Peyer's patch (tissue), 4 donors: ENCODE data around the gene PRDM5. TPM values are rescaled to one million over a fixed set of nuclear protein-coding genes. Genes with fewer than 3 reads are reported as not detected.
"Not testable (repeated sequence)": the region's sequence is repeated elsewhere in the genome, so short reads cannot be mapped to it uniquely, and the experiment has no call there.

Source experiments
- DNase-seq, 3 donors: peaks; one replicate each; pipeline ENCODE4 v3.0.0-alpha.2; 2017 to 2019
- H3K27ac ChIP-seq, 4 donors: fragments of 200-600 bp; sonication (generic); one replicate each; pipeline ENCODE4 v1.5.1; 2016 to 2019
- H3K27me3 ChIP-seq, 2 donors: fragments of 200-600 bp; sonication (generic); one replicate each; pipeline ENCODE4 v1.5.1; 2019
- H3K36me3 ChIP-seq, 3 donors: fragments of 200-600 bp; sonication (generic); one replicate each; pipeline ENCODE4 v1.5.1; 2016 to 2019
- H3K4me1 ChIP-seq, 4 donors: fragments of 200-600 bp; sonication (generic); one replicate each; pipeline ENCODE4 v1.5.1; 2016 to 2019
- H3K4me3 ChIP-seq, 4 donors: fragments of 200-600 bp; sonication (generic); 1 replicate in 3 of 4; 2 replicates in 1 of 4; pipeline ENCODE4 v1.5.1; 2016 to 2019; ENCODE audit warnings: mild to moderate bottlenecking in 1 of 4
- H3K9me3 ChIP-seq, 4 donors: fragments of 200-600 bp; sonication (generic); one replicate each; pipeline ENCODE4 v1.5.1; 2016 to 2019; ENCODE audit warnings: mild to moderate bottlenecking in 1 of 4
- CTCF ChIP-seq, 6 experiments: fragments of 450-650 bp in 4 of 6; fragments of 200-600 bp in 2 of 6; sonication (generic) in 1 of 6; IDR thresholded peaks; one replicate each; pipeline ENCODE4 v1.5.1; 2017 to 2019; ENCODE audit warnings: antibody characterized with exemption in 6 of 6, mild to moderate bottlenecking in 3 of 6, moderate library complexity in 1 of 6
- POLR2A ChIP-seq, 2 donors: fragments of 450-650 bp; IDR thresholded peaks; one replicate each; pipeline ENCODE4 v1.5.1; 2017; ENCODE audit warnings: antibody characterized with exemption in 2 of 2, mild to moderate bottlenecking in 2 of 2, moderate library complexity in 2 of 2
- small RNA-seq, 2 donors: library from RNA; depleted of rRNA; stranded (forward); fragments of <200 nt; gene quantifications; one replicate each; pipeline ENCODE3, GENCODE V24; 2016
- total RNA-seq, 4 donors: library from RNA; depleted of rRNA; stranded (reverse); fragments of >200 nt; gene quantifications; one replicate each; pipeline ENCODE4 v1.1.0, GENCODE V29; 2016

The PRDM5 gene
- total RNA-seq, 4 donors from 2014 or later = 3.9 to 9.9 (median 5.3) TPM

DNA sequence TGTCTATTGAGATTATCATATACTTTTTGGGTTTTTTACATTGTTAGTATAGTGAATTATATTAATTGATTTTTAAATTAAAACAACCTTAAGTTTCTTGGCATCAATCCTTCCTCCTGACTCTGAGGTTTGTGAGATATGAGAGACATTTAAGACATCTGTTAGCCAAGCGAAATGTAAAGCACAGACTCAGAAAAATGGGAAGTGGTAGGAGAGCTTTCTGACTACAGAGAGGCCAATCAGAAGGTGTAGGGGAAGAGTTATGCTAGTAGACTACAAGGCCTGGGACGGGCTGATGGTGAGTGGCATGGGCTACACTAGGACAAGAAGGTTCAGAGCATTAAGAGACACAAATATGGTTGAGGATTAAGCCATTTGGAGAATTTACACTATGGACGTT, 255.4 kb downstream of the PRDM5 start:
- no peak for TF ChIP-seq POLR2A (IDR thresholded peaks at IDR 0.05)
- no peak for TF ChIP-seq CTCF (IDR thresholded peaks at IDR 0.05)
- Histone ChIP-seq H3K4me1 (no peaks in the 10 kb centered on the region), H3K4me3 (no peak overlapping the region), H3K36me3 (no peaks in the 10 kb centered on the region), H3K27ac (no peak overlapping the region), H3K9me3 (no peaks in the 10 kb centered on the region), H3K27me3 (no peaks in the 10 kb centered on the region)
- DNase-seq = no peak

DNA sequence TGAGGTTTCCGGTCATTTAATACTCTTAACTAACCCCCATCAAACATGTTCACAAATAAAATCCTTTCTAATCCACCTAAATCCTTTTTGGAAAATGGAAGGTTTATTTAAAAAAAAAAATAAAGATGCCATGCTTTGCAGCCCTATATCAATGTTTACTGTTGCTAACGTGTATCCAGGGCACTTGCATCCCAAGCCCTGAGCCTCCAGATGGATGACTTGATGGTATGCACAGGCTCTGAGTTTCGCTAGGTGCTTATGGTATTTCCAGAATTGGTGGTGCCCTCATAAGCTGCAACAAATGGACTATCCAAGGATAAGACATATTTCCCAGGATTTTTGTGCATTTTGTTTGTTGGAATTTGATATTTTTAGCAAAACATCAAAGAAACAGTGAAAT, 257.7 kb downstream of the PRDM5 start:
- H3K4me1 ChIP-seq = no peaks in the 10 kb centered on the region
- DNase-seq = no peak
- H3K27ac ChIP-seq = no peak overlapping the region
- no peak overlapping the region for H3K4me3 ChIP-seq
- no peak for TF ChIP-seq CTCF (IDR thresholded peaks at IDR 0.05)
- no peaks in the 10 kb centered on the region for H3K9me3 ChIP-seq
- H3K27me3 ChIP-seq = no peaks in the 10 kb centered on the region
- no peaks in the 10 kb centered on the region for H3K36me3 ChIP-seq

DNA sequence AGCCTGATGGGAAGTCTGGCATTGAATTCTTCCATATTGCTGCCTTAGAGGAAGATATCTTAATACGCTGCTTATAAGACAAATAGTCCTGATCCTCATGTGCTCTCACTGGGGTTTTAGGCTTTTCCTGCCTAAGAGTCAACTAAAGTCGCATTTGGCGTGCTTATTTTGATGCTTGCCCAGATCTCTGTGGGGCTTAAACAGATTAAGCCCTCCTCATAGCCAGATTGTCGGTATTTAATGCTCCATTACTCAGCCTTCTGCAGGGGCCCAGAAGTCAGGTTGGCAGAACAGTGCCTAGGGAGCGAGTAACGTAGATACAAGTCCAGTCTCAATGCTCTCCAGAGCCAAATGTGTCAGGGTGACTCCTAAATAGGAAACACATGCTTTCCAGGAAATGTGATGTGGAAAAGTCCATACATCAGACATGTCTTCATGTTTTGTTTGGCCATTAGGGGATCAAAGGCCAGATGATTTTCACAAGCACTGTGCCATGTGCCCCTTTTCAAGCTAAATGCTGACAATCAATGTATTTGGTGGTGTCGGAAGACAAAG, 262.8 kb downstream of the PRDM5 start:
- no peak overlapping the region for H3K4me3 ChIP-seq
- H3K9me3 ChIP-seq = no peaks in the 10 kb centered on the region
- no peak for TF ChIP-seq POLR2A (IDR thresholded peaks at IDR 0.05)
- no peak overlapping the region for H3K27ac ChIP-seq
- no peaks in the 10 kb centered on the region for H3K27me3 ChIP-seq
- no peak for DNase-seq
- H3K36me3 ChIP-seq = no peaks in the 10 kb centered on the region
- no peaks in the 10 kb centered on the region for H3K4me1 ChIP-seq

- H3K27ac ChIP-seq = no peak overlapping the region
- no peak for DNase-seq
- TF ChIP-seq CTCF (IDR thresholded peaks at IDR 0.05) (no peak), POLR2A (IDR thresholded peaks at IDR 0.05) (no peak)
Measured at GRCh38 chr4:120658772-120659171, 263.8 kb downstream of the PRDM5 start.

GRCh38 chr4:120653804-120654573, 268.5 kb downstream of the PRDM5 start:
- no peaks in the 10 kb centered on the region for H3K4me1 ChIP-seq
- no peak for DNase-seq
- H3K36me3 ChIP-seq = no peaks in the 10 kb centered on the region
- no peaks in the 10 kb centered on the region for H3K9me3 ChIP-seq
- H3K4me3 ChIP-seq = no peak overlapping the region
- H3K27ac ChIP-seq = no peak overlapping the region
- TF ChIP-seq POLR2A (IDR thresholded peaks at IDR 0.05) = no peak
- TF ChIP-seq CTCF (IDR thresholded peaks at IDR 0.05) = no peak
- H3K27me3 ChIP-seq = no peaks in the 10 kb centered on the region

More at GRCh38 chr4:120658772-120659171, 263.8 kb downstream of the PRDM5 start:
- Histone ChIP-seq H3K27me3 (no peaks in the 10 kb centered on the region), H3K9me3 (no peaks in the 10 kb centered on the region), H3K4me3 (no peak overlapping the region), H3K4me1 (no peaks in the 10 kb centered on the region), H3K36me3 (no peaks in the 10 kb centered on the region)

DNA sequence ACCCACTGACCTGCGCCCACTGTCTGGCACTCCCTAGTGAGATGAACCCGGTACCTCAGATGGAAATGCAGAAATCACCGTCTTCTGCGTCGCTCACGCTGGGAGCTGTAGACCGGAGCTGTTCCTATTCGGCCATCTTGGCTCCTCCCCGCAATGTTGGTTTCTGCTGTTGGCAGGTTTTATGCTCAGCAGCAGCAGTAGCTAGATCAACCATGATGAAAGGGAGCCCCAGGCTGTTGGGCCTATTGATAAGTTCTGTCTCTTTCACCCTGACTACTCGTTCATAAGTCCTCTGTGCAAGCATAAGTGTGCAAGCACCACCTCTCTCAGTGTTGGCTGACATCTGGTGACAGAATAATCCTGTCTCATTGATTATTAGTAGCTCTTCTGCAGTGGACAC, 274.2 kb downstream of the PRDM5 start:
- H3K9me3 ChIP-seq, H3K4me3 ChIP-seq, DNase-seq, H3K4me1 ChIP-seq, H3K27ac ChIP-seq, H3K36me3 ChIP-seq, H3K27me3 ChIP-seq: not testable (repeated sequence)

Small RNA genes lying within 50 kb of the gene (small RNA-seq; reads per million reads assigned to genes)
- 0 reads per million in 2 donors for gene RNU6-550P

Other genes starting within 250 kb of the PRDM5 start
- gene NDNF, start 149.8 kb upstream of the PRDM5 start, total RNA-seq = 1 to 10 TPM in 2 of 4 donors, under 1 TPM in 1, not detected in 1; 0.70 to 2.9 (median 2.3) TPM
- under 1 TPM in 1 of 4 donors, not detected in 3; 0.88 TPM for gene TNIP3, start 241.6 kb upstream of the PRDM5 start, total RNA-seq